Fibroblast of lung (primary cell): ENCODE data around the gene RAB40A.

Experiments
- EZH2 ChIP-seq: IDR thresholded peaks from 2 replicates; pipeline ENCODE4 v1.5.1; 2012; ENCODE audit warnings: low read length, control low read depth, mild to moderate bottlenecking; ENCODE audit errors: missing control alignments
- TF ChIP-seq, protein P1 (sequence below), 2 donors: IDR thresholded peaks in 1 of 2; conservative IDR thresholded peaks in 1 of 2; 1 replicate in 1 of 2; 2 replicates in 1 of 2; pipeline ENCODE4 v1.5.1; 2011 to 2012; ENCODE audit warnings: low read length in 2 of 2, control low read depth in 1 of 2, inconsistent platforms in 1 of 2, low read depth in 1 of 2, mild to moderate bottlenecking in 1 of 2

DNA sequence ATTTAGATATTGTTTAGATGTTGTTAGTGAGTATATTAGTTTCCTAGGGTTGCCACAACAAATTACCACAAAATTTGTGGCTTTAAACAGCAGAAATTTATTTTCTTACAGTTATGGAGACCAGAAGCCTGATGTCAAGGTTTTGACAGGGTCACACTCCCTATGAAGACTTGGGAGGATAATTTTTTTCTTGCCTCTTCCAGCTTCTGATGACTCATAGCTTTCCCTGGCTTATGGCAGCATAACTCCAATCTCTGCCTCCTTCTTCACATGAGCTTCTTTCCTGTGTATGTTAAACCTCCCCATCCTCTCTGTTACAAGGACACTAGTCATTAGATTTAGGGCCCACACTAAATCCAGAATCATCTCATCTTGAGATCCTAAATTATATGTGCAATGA is 20.9 kb upstream of the RAB40A start:
- TF ChIP-seq, protein P1, sequence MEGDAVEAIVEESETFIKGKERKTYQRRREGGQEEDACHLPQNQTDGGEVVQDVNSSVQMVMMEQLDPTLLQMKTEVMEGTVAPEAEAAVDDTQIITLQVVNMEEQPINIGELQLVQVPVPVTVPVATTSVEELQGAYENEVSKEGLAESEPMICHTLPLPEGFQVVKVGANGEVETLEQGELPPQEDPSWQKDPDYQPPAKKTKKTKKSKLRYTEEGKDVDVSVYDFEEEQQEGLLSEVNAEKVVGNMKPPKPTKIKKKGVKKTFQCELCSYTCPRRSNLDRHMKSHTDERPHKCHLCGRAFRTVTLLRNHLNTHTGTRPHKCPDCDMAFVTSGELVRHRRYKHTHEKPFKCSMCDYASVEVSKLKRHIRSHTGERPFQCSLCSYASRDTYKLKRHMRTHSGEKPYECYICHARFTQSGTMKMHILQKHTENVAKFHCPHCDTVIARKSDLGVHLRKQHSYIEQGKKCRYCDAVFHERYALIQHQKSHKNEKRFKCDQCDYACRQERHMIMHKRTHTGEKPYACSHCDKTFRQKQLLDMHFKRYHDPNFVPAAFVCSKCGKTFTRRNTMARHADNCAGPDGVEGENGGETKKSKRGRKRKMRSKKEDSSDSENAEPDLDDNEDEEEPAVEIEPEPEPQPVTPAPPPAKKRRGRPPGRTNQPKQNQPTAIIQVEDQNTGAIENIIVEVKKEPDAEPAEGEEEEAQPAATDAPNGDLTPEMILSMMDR (conservative IDR thresholded peaks at IDR 0.05 in 1 of 2, IDR thresholded peaks at IDR 0.05 in 1 of 2; ENCODE audit: low read depth in 1 of 2, low read length in 2 of 2) = no peak
- TF ChIP-seq EZH2 = no peak
